ENCODE measurements around the gene LSAMP. TPM values are rescaled to one million over a fixed set of nuclear protein-coding genes. Genes with fewer than 3 reads are reported as not detected.

The LSAMP gene
- total RNA-seq, 1 experiment from 2014 or later, result not detected

GRCh38 chr3:116129187-116129946 is 315.9 kb downstream of the LSAMP start:
- Histone ChIP-seq H3K9me3 (ENCODE audit: insufficient read depth, low read depth) (0 out of 2 replicates have a peak, but pooled peaks cover 6% of the 10 kb centered on the region), H3K27ac (no peak overlapping the region), H2AFZ (no peak overlapping the region), H3K36me3 (ENCODE audit: low read depth) (no peaks in the 10 kb centered on the region), H3K4me3 (no peak overlapping the region), H3F3A (ENCODE audit: insufficient read depth, low read depth) (no peaks in the 10 kb centered on the region), H3K27me3 (ENCODE audit: insufficient read depth, low read depth) (no peaks in the 10 kb centered on the region), H4K20me1 (ENCODE audit: insufficient read depth) (no peaks in the 10 kb centered on the region), H3K4me1 (replicated peaks; ENCODE audit: insufficient read depth) (no peaks in the 10 kb centered on the region), H3K4me2 (no peak overlapping the region), H3K79me2 (ENCODE audit: low read depth) (no peaks in the 10 kb centered on the region), H3K9me2 (ENCODE audit: insufficient read depth) (no peaks in the 10 kb centered on the region)
- DNase-seq, result no peak
- ChIA-PET POLR2A (ENCODE audit: unreplicated experiment) (no interaction called here), CTCF (no interaction called here)
- TF ChIP-seq CTCF (conservative IDR thresholded peaks at IDR 0.05) (no peak), EZH2 (IDR thresholded peaks at IDR 0.05; ENCODE audit: low read depth) (no peak)
- no TSS peak for BruUV-seq (replicated peaks)
- intact Hi-C loops (cut with micrococcal nuclease; ENCODE audit: unreplicated experiment), result no loop called here

- CTCF ChIA-PET, result no interaction called here
- TF ChIP-seq EZH2 (IDR thresholded peaks at IDR 0.05; ENCODE audit: low read depth), result no peak
- no peak for TF ChIP-seq CTCF (conservative IDR thresholded peaks at IDR 0.05)
Measured at GRCh38 chr3:116127464-116127863, 317.8 kb downstream of the LSAMP start.

GRCh38 chr3:116124166-116124565 is 321.1 kb downstream of the LSAMP start:
- POLR2A ChIA-PET (ENCODE audit: unreplicated experiment), result no interaction called here
- no peak overlapping the region for H3K27ac ChIP-seq
- no peak for DNase-seq
- H3K27me3 ChIP-seq (ENCODE audit: insufficient read depth, low read depth), result no peaks in the 10 kb centered on the region
- H2AFZ ChIP-seq, result no peak overlapping the region
- no peaks in the 10 kb centered on the region for H3K4me1 ChIP-seq (replicated peaks; ENCODE audit: insufficient read depth)
- BruUV-seq (replicated peaks), result no TSS peak
- TF ChIP-seq EZH2 (IDR thresholded peaks at IDR 0.05; ENCODE audit: low read depth) (no peak), CTCF (conservative IDR thresholded peaks at IDR 0.05) (no peak)
- no peaks in the 10 kb centered on the region for H3K9me2 ChIP-seq (ENCODE audit: insufficient read depth)
- 0 out of 2 replicates have a peak, but pooled peaks cover 6% of the 10 kb centered on the region for H3K9me3 ChIP-seq (ENCODE audit: insufficient read depth, low read depth)
- no peaks in the 10 kb centered on the region for H4K20me1 ChIP-seq (ENCODE audit: insufficient read depth)
- no peaks in the 10 kb centered on the region for H3F3A ChIP-seq (ENCODE audit: insufficient read depth, low read depth)
- H3K36me3 ChIP-seq (ENCODE audit: low read depth), result no peaks in the 10 kb centered on the region
- no peak overlapping the region for H3K4me2 ChIP-seq
- no peak overlapping the region for H3K4me3 ChIP-seq
- CTCF ChIA-PET, result no interaction called here
- H3K79me2 ChIP-seq (ENCODE audit: low read depth), result no peaks in the 10 kb centered on the region
- intact Hi-C loops (cut with micrococcal nuclease; ENCODE audit: unreplicated experiment), result no loop called here

More at GRCh38 chr3:116127464-116127863, 317.8 kb downstream of the LSAMP start:
- H3K27ac ChIP-seq, result no peak overlapping the region
- DNase-seq, result no peak
- intact Hi-C loops (cut with micrococcal nuclease; ENCODE audit: unreplicated experiment), result no loop called here
- H3K4me2 ChIP-seq, result no peak overlapping the region
- no peaks in the 10 kb centered on the region for H3K4me1 ChIP-seq (replicated peaks; ENCODE audit: insufficient read depth)
- H2AFZ ChIP-seq, result no peak overlapping the region
- H3K36me3 ChIP-seq (ENCODE audit: low read depth), result no peaks in the 10 kb centered on the region
- POLR2A ChIA-PET (ENCODE audit: unreplicated experiment), result no interaction called here
- no peaks in the 10 kb centered on the region for H3F3A ChIP-seq (ENCODE audit: insufficient read depth, low read depth)
- BruUV-seq (replicated peaks), result no TSS peak
- 0 out of 2 replicates have a peak, but pooled peaks cover 6% of the 10 kb centered on the region for H3K9me3 ChIP-seq (ENCODE audit: insufficient read depth, low read depth)
- H3K9me2 ChIP-seq (ENCODE audit: insufficient read depth), result no peaks in the 10 kb centered on the region
- H3K4me3 ChIP-seq, result no peak overlapping the region
- no peaks in the 10 kb centered on the region for H3K79me2 ChIP-seq (ENCODE audit: low read depth)
- H3K27me3 ChIP-seq (ENCODE audit: insufficient read depth, low read depth), result no peaks in the 10 kb centered on the region
- no peaks in the 10 kb centered on the region for H4K20me1 ChIP-seq (ENCODE audit: insufficient read depth)

Measured in PC-9 (cell line).